Measurements from ENCODE around the gene FUT7.

Gene FUT7

DNA sequence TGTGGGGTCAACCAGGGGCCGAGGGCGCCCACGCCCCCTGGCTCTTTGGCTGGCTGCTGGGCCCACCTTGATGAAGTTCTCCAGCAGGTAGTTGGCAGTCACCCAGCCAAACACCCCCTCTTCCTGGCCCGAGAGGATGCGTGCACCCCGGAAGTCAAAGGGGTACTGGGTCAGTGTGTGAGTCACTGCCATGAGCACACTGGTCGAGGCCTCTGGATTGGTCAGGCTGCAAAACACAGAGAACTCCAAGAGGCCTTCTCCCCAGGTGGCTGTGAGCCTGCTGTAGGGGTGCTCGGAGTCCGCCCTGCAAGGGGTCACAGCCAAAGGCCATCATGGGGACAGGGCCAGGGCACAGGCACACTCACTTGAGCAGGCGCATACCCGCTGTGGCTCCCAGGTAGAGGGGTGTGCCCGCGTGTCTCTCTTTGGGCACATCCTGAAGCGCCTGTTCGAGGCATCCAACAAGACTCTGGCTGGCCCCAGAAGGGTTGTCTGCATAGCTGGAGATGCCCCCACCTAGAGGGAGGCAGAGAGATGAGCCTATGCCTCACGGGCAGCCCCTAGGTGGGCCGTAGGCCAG is 19.3 kb upstream of the FUT7 start:
- TF ChIP-seq CTCF (IDR thresholded peaks at IDR 0.05; ENCODE audit: insufficient read depth, low read length, missing control alignments): no peak
- POLR2A ChIA-PET: no interaction called here
- no peak for DNase-seq (ENCODE audit: low read depth, low spot score)
- CTCF ChIA-PET: interaction anchor here (0.8 to 21.0 kb wide), 3 partner anchors 9 to 20 kb away, joined by 3 to 364 read pairs (median 310); partner anchors contain the start of genes ABCA2, FUT7 and SAPCD2
- no peak overlapping the region for H3K4me3 ChIP-seq (ENCODE audit: low read depth, low read length)

DNA sequence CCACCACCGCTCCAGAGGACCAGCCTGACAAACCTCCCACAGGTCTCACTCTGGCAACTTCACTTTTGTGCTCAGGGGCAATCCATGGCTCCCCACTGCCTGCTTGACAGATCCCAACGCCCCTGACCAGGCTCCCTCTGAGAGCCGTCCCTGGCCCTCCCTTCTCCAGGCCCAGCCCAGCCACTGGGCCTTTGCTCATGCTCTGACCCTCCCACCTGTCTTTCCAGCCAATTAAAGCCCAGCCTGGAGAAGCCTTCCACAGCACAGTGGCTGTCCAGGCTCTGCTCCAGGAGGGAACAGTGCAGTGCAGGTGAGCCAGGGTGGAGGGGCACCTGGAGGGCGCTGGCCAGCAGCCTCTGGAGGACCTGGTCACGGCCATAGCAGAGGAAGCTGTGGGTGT is 18.7 kb upstream of the FUT7 start:
- POLR2A ChIA-PET: no interaction called here
- no peak for DNase-seq (ENCODE audit: low read depth, low spot score)
- no peak overlapping the region for H3K4me3 ChIP-seq (ENCODE audit: low read depth, low read length)
- no peak for TF ChIP-seq CTCF (IDR thresholded peaks at IDR 0.05; ENCODE audit: insufficient read depth, low read length, missing control alignments)
- CTCF ChIA-PET: interaction anchor here (10.9 kb wide), 1 partner anchor 14 kb away, joined by 364 read pairs; the partner anchor contains the start of gene SAPCD2

GRCh38 chr9:137049544-137050449 is 17.9 kb upstream of the FUT7 start:
- TF ChIP-seq CTCF (IDR thresholded peaks at IDR 0.05; ENCODE audit: insufficient read depth, low read length, missing control alignments): peak; percentile 60
- ChIA-PET CTCF (interaction anchor here (0.8 to 10.9 kb wide), 8 partner anchors 15 to 188 kb away, joined by 3 to 364 read pairs (median 4); partner anchors contain the start of genes CLIC3, RNF224 and SAPCD2), POLR2A (no interaction called here)
- DNase-seq (ENCODE audit: low read depth, low spot score): no peak
- no peak overlapping the region for H3K4me3 ChIP-seq (ENCODE audit: low read depth, low read length)

- CTCF ChIA-PET: interaction anchor here (0.8 to 10.9 kb wide), 8 partner anchors 14 to 189 kb away, joined by 3 to 364 read pairs (median 4); partner anchors contain the start of genes CLIC3, RNF224 and SAPCD2
- POLR2A ChIA-PET: no interaction called here
- no peak for TF ChIP-seq CTCF (IDR thresholded peaks at IDR 0.05; ENCODE audit: insufficient read depth, low read length, missing control alignments)
- H3K4me3 ChIP-seq (ENCODE audit: low read depth, low read length): no peak overlapping the region
- DNase-seq (ENCODE audit: low read depth, low spot score): no peak
These were observed 17.0 kb upstream of the FUT7 start for GRCh38 chr9:137048655-137049543.

- no peak for DNase-seq (ENCODE audit: low read depth, low spot score)
- ChIA-PET POLR2A (interaction anchor here (0.6 to 0.9 kb wide), 2 partner anchors 11 to 181 kb away, joined by 3 read pairs; partner anchors contain the start of gene RNF224), CTCF (interaction anchor here (0.7 to 10.9 kb wide), 29 partner anchors 10 to 268 kb away, joined by 3 to 364 read pairs (median 4); partner anchors contain the start of genes ABCA2, CYSRT1, FBXW5 and FUT7)
- peak within 1 kb of the TSS; percentile 65 for H3K4me3 ChIP-seq (ENCODE audit: low read depth, low read length)
- TF ChIP-seq CTCF (IDR thresholded peaks at IDR 0.05; ENCODE audit: insufficient read depth, low read length, missing control alignments): peak; percentile 93
These were observed 14.3 kb upstream of the FUT7 start, which contains the start of gene NPDC1 for GRCh38 chr9:137046088-137046787. Gene NPDC1, minus strand, starts transcription at chr9:137046177. Its CDS starts 188 bp downstream, at chr9:137045989.
